Transverse colon (tissue), 4 donors: Measurements from ENCODE around the gene TBCK. TPM values are rescaled to one million over a fixed set of nuclear protein-coding genes. Genes with fewer than 3 reads are reported as not detected.

Source experiments
- DNase-seq: peaks from one replicate; pipeline ENCODE4 v3.0.0-alpha.2; 2019
- H3K27ac ChIP-seq, 4 donors: fragments of 200-600 bp; sonication (generic); 2 replicates each; pipeline ENCODE4 v1.5.1; 2016 to 2018; ENCODE audit warnings: inconsistent platforms in 4 of 4
- H3K27me3 ChIP-seq: fragments of 200-600 bp; sonication (generic); 2 replicates; pipeline ENCODE4 v1.5.1; 2017; ENCODE audit warnings: inconsistent platforms
- H3K36me3 ChIP-seq, 4 donors: fragments of 200-600 bp; sonication (generic); 2 replicates each; pipeline ENCODE4 v1.5.1; 2017 to 2019; ENCODE audit warnings: inconsistent platforms in 4 of 4
- H3K4me1 ChIP-seq, 4 donors: fragments of 200-600 bp; sonication (generic); 2 replicates each; pipeline ENCODE4 v1.5.1; 2017 to 2020; ENCODE audit warnings: inconsistent platforms in 4 of 4
- H3K4me3 ChIP-seq, 4 donors: fragments of 200-600 bp; sonication (generic); 1 replicate in 1 of 4; 2 replicates in 3 of 4; pipeline versions ENCODE4 v1.5.1 to v1.6.1; 2017 to 2019; ENCODE audit warnings: inconsistent platforms in 4 of 4
- H3K9me3 ChIP-seq, 2 donors: fragments of 200-600 bp; sonication (generic); 2 replicates each; pipeline ENCODE4 v1.5.1; 2017 to 2019; ENCODE audit warnings: inconsistent platforms in 2 of 2
- CTCF ChIP-seq, 5 experiments: fragments of 200-600 bp in 3 of 5; fragments of 450-650 bp in 2 of 5; sonication (generic) in 3 of 5; IDR thresholded peaks; 1 replicate in 2 of 5; 2 replicates in 3 of 5; pipeline ENCODE4 v1.5.1; 2016 to 2017; ENCODE audit warnings: antibody characterized with exemption in 5 of 5, inconsistent platforms in 3 of 5, mild to moderate bottlenecking in 2 of 5, moderate library complexity in 1 of 5
- EP300 ChIP-seq: sonication (generic); formaldehyde crosslinking; IDR thresholded peaks from one replicate; pipeline ENCODE4 v1.6.1; 2017; ENCODE audit warnings: antibody characterized with exemption, low read depth
- POLR2A ChIP-seq: fragments of 450-650 bp; IDR thresholded peaks from one replicate; pipeline ENCODE4 v1.6.1; 2016; ENCODE audit warnings: antibody characterized with exemption, mild to moderate bottlenecking, moderate library complexity
- POLR2AphosphoS5 ChIP-seq, 3 donors: sonication (generic); formaldehyde crosslinking; IDR thresholded peaks; one replicate each; pipeline ENCODE4 v1.6.1; 2016; ENCODE audit warnings: antibody characterized with exemption in 3 of 3
- WGBS, 2 donors: methylation state at CpG; one replicate each; pipeline ENCODE4 v1.1.5; 2018; ENCODE audit warnings: low coverage in 1 of 2; 5-methylcytosine and 5-hydroxymethylcytosine counted together
- in situ Hi-C, 4 donors: fragments of 200-750 bp; cut with MboI; loops; one replicate each; pipeline versions ENCODE4 v1.15.0 to v1.15.1; 2017; ENCODE audit warnings: low sequenced_read_pairs in 3 of 4, low pct_ligation_motif_present in 1 of 4, low pct_unique_long_range_greater_than_20kb in 1 of 4
- intact Hi-C: fragments of 100-400 bp; cut with DNase I; formaldehyde crosslinking; loops from one replicate; pipeline ENCODE4 v1.15.1; 2023; ENCODE audit warnings: low total_unique reads
- total RNA-seq, 4 donors: library from RNA; depleted of rRNA; stranded (reverse); fragments of >200 nt; gene quantifications; one replicate each; pipeline ENCODE4 v1.1.0, GENCODE V29; 2016

TBCK gene
- total RNA-seq, 4 donors from 2014 or later = 31.0 to 82.7 (median 51.4) TPM

- Histone ChIP-seq H3K36me3 (peaks cover 0 to 22% (median 6%) of the 10 kb centered on the region in 4 donors), H3K27me3 (no peaks in the 10 kb centered on the region), H3K9me3 (peaks cover 0 to 6% of the 10 kb centered on the region in 2 donors), H3K4me3 (no peak overlapping the region), H3K4me1 (peaks cover 0 to 8% (median 3%) of the 10 kb centered on the region in 4 donors), H3K27ac (no peak overlapping the region)
- no peak for TF ChIP-seq EP300
- TF ChIP-seq POLR2AphosphoS5 (IDR thresholded peaks at IDR 0.05) = no peak
- no peak for TF ChIP-seq POLR2A
- TF ChIP-seq CTCF (IDR thresholded peaks at IDR 0.05) = no peak
- no peak for DNase-seq
- in situ Hi-C loops (no loop called here), intact Hi-C loops (no loop called here)
- 100% methylated on average over 3 of the region's 3 CpGs; no CpG with 5 or more reads in 1 of the 2 donors for WGBS, 2 donors
Observed at GRCh38 chr4:106162278-106162677, 153.7 kb downstream of the TBCK start.

- intact Hi-C loops = no loop called here
- 76 to 88% methylated on average over 2 of the region's 2 CpGs for WGBS, 2 donors
- H3K27ac ChIP-seq = no peak overlapping the region
- TF ChIP-seq EP300 = no peak
- TF ChIP-seq CTCF (IDR thresholded peaks at IDR 0.05) = no peak
- no peak for TF ChIP-seq POLR2A
- TF ChIP-seq POLR2AphosphoS5 (IDR thresholded peaks at IDR 0.05) = no peak
- H3K27me3 ChIP-seq = no peaks in the 10 kb centered on the region
- no peak for DNase-seq
- no peak overlapping the region for H3K4me3 ChIP-seq
- in situ Hi-C loops = no loop called here
- peaks cover 0 to 6% of the 10 kb centered on the region in 2 donors for H3K9me3 ChIP-seq
- H3K36me3 ChIP-seq = peaks cover 0 to 22% (median 6%) of the 10 kb centered on the region in 4 donors
- H3K4me1 ChIP-seq = peaks cover 0 to 6% (median 1%) of the 10 kb centered on the region in 4 donors
Observed at GRCh38 chr4:106160560-106160959, 155.4 kb downstream of the TBCK start.

GRCh38 chr4:106149911-106150310 lies 166.1 kb downstream of the TBCK start:
- H3K4me3 ChIP-seq = no peak overlapping the region
- WGBS, 2 donors = 95 to 100% methylated on average over 2 of the region's 2 CpGs
- no peaks in the 10 kb centered on the region for H3K4me1 ChIP-seq
- TF ChIP-seq POLR2AphosphoS5 (IDR thresholded peaks at IDR 0.05) (no peak), EP300 (no peak), POLR2A (no peak), CTCF (IDR thresholded peaks at IDR 0.05) (no peak)
- no peak overlapping the region for H3K27ac ChIP-seq
- no peak for DNase-seq
- in situ Hi-C loops = no loop called here
- no peaks in the 10 kb centered on the region for H3K27me3 ChIP-seq
- H3K9me3 ChIP-seq = peaks cover 4 to 6% of the 10 kb centered on the region in 2 donors
- H3K36me3 ChIP-seq = no peaks in the 10 kb centered on the region
- intact Hi-C loops = no loop called here

- Histone ChIP-seq H3K4me3 (no peak overlapping the region), H3K36me3 (no peaks in the 10 kb centered on the region), H3K9me3 (peaks cover 4 to 6% of the 10 kb centered on the region in 2 donors), H3K27ac (no peak overlapping the region), H3K4me1 (no peaks in the 10 kb centered on the region), H3K27me3 (no peaks in the 10 kb centered on the region)
- DNase-seq = no peak
- 82 to 91% methylated on average over 1 of the region's 1 CpG for WGBS, 2 donors
- intact Hi-C loops (no loop called here), in situ Hi-C loops (no loop called here)
- TF ChIP-seq POLR2A (no peak), EP300 (no peak), CTCF (IDR thresholded peaks at IDR 0.05) (no peak), POLR2AphosphoS5 (IDR thresholded peaks at IDR 0.05) (no peak)
Observed at GRCh38 chr4:106149026-106149425, 167.0 kb downstream of the TBCK start.
